Right cardiac atrium (tissue), 5 donors: ENCODE results near the gene LRFN4. TPM values are rescaled to one million over a fixed set of nuclear protein-coding genes. Genes with fewer than 3 reads are reported as not detected.

ENCODE experiments used
- ATAC-seq, 2 donors: fragments of 200-7000 bp; cut with Tn5 transposase; one replicate each; pipeline versions ENCODE4 v1.8.0 to v1.9.1; 2020; ENCODE audit warnings: moderate library complexity in 2 of 2, mild to moderate bottlenecking in 1 of 2
- DNase-seq, 3 donors: peaks; one replicate each; pipeline ENCODE4 v3.0.0-alpha.2; 2020
- H3K27ac ChIP-seq: one replicate; pipeline ENCODE4 v1.5.1; 2013; ENCODE audit warnings: mild to moderate bottlenecking, low read length, control low read depth, moderate library complexity
- H3K27me3 ChIP-seq: one replicate; pipeline ENCODE4 v1.6.1; 2013; ENCODE audit not compliant: control insufficient read depth, insufficient read depth
- H3K4me1 ChIP-seq: one replicate; pipeline ENCODE4 v1.6.1; 2013; ENCODE audit warnings: low read length; ENCODE audit not compliant: control insufficient read depth, insufficient read depth
- H3K4me3 ChIP-seq: one replicate; pipeline ENCODE4 v1.5.1; 2013; ENCODE audit warnings: low read length, control low read depth
- H3K9me3 ChIP-seq: one replicate; pipeline ENCODE4 v1.6.1; 2013; ENCODE audit warnings: low read length; ENCODE audit not compliant: control insufficient read depth
- WGBS: extraction: QIAGEN DNeasy Blood & Tissue Kit; methylation state at CpG from one replicate; pipeline ENCODE4 v1.1.7; 2013; 5-methylcytosine and 5-hydroxymethylcytosine counted together
- intact Hi-C, 4 donors: fragments of 100-400 bp; cut with DNase I; formaldehyde crosslinking; loops; one replicate each; pipeline versions ENCODE4 v1.11.0 to v1.14.0; 2022 to 2023
- polyA plus RNA-seq: library from polyadenylated mRNA; stranded (reverse); fragments of 200-250 nt; gene quantifications from one replicate; pipeline ENCODE4 v1.2.3, GENCODE V29; 2013
- total RNA-seq, 4 donors: library from RNA; stranded (reverse); fragmentation: NEBNext Ultra II Directional; extraction: Animal tissue kit (Norgen Biotek cat#: 25700); gene quantifications; one replicate each; pipeline ENCODE4 v1.2.1, GENCODE V29; 2021
- donor health status: healthy with polysubstance abuse.
- donor health status: DM: no; HTN: yes; CAD: no.
- donor health status: DM: no; HTN: no; CAD: no.
- donor health status: DM: no; HTN: yes; CAD: no; lungs with severe emphysema.
- donor health status: DM: yes; HTN: yes; CAD: no.

The LRFN4 gene
- total and polyA plus RNA-seq, 5 donors = 10.8 to 14.6 (median 11.8) TPM

GRCh38 chr11:66877588-66878385, 20.9 kb downstream of the LRFN4 start:
- Histone ChIP-seq H3K27ac (no peak overlapping the region), H3K9me3 (no peaks in the 10 kb centered on the region), H3K4me3 (no peak overlapping the region), H3K4me1 (no peaks in the 10 kb centered on the region), H3K27me3 (no peaks in the 10 kb centered on the region)
- intact Hi-C loops = no loop called here
- WGBS = 80% methylated on average over 9 of the region's 9 CpGs
- ATAC-seq (no peak), DNase-seq (peak in 2 of 3 donors; percentile 12 to 39)

GRCh38 chr11:66878474-66878873, 21.6 kb downstream of the LRFN4 start:
- no peaks in the 10 kb centered on the region for H3K4me1 ChIP-seq
- H3K27ac ChIP-seq = no peak overlapping the region
- no peak overlapping the region for H3K4me3 ChIP-seq
- peak in 1 of 2 donors; percentile 27 for ATAC-seq
- intact Hi-C loops = no loop called here
- peak in 2 of 3 donors; percentile 72 to 73 for DNase-seq
- no peaks in the 10 kb centered on the region for H3K9me3 ChIP-seq
- 52% methylated on average over 12 of the region's 12 CpGs for WGBS
- H3K27me3 ChIP-seq = no peaks in the 10 kb centered on the region

GRCh38 chr11:66879000-66879399, 22.1 kb downstream of the LRFN4 start:
- no peaks in the 10 kb centered on the region for H3K9me3 ChIP-seq
- intact Hi-C loops = no loop called here
- no peaks in the 10 kb centered on the region for H3K4me1 ChIP-seq
- DNase-seq (peak in 2 of 3 donors; percentile 20 to 46), ATAC-seq (no peak)
- WGBS = 92% methylated on average over 7 of the region's 7 CpGs
- no peak overlapping the region for H3K4me3 ChIP-seq
- no peaks in the 10 kb centered on the region for H3K27me3 ChIP-seq
- no peak overlapping the region for H3K27ac ChIP-seq

GRCh38 chr11:66879583-66879982, 22.7 kb downstream of the LRFN4 start:
- WGBS = 81% methylated on average over 9 of the region's 9 CpGs
- no peaks in the 10 kb centered on the region for H3K4me1 ChIP-seq
- H3K27ac ChIP-seq = no peak overlapping the region
- DNase-seq (peak in 2 of 3 donors; percentile 38), ATAC-seq (no peak)
- no peaks in the 10 kb centered on the region for H3K9me3 ChIP-seq
- H3K4me3 ChIP-seq = no peak overlapping the region
- intact Hi-C loops = no loop called here
- H3K27me3 ChIP-seq = no peaks in the 10 kb centered on the region

- H3K27me3 ChIP-seq = no peaks in the 10 kb centered on the region
- no peaks in the 10 kb centered on the region for H3K9me3 ChIP-seq
- H3K4me1 ChIP-seq = no peaks in the 10 kb centered on the region
- no peak for ATAC-seq
- no peak overlapping the region for H3K4me3 ChIP-seq
- peak in 1 of 3 donors; percentile 22 for DNase-seq
- intact Hi-C loops = no loop called here
- H3K27ac ChIP-seq = no peak overlapping the region
- 81% methylated on average over 8 of the region's 8 CpGs for WGBS
Observed at GRCh38 chr11:66879999-66880398, 23.1 kb downstream of the LRFN4 start.

GRCh38 chr11:66880496-66881450, 23.9 kb downstream of the LRFN4 start:
- 63% methylated on average over 14 of the region's 14 CpGs for WGBS
- ATAC-seq (no peak), DNase-seq (peak in 2 of 3 donors; percentile 59 to 68)
- Histone ChIP-seq H3K27me3 (no peaks in the 10 kb centered on the region), H3K4me1 (no peaks in the 10 kb centered on the region), H3K9me3 (no peaks in the 10 kb centered on the region), H3K27ac (no peak overlapping the region), H3K4me3 (no peak overlapping the region)
- intact Hi-C loops = no loop called here

GRCh38 chr11:66881451-66881835, 24.6 kb downstream of the LRFN4 start:
- no peaks in the 10 kb centered on the region for H3K4me1 ChIP-seq
- intact Hi-C loops = no loop called here
- H3K27ac ChIP-seq = no peak overlapping the region
- ATAC-seq = no peak
- peak in 2 of 3 donors; percentile 37 to 43 for DNase-seq
- no peaks in the 10 kb centered on the region for H3K27me3 ChIP-seq
- H3K9me3 ChIP-seq = no peaks in the 10 kb centered on the region
- H3K4me3 ChIP-seq = no peak overlapping the region
- WGBS = 95% methylated on average over 10 of the region's 10 CpGs

- H3K4me1 ChIP-seq = no peaks in the 10 kb centered on the region
- no peaks in the 10 kb centered on the region for H3K9me3 ChIP-seq
- no peak overlapping the region for H3K4me3 ChIP-seq
- no peaks in the 10 kb centered on the region for H3K27me3 ChIP-seq
- no peak for ATAC-seq
- 84% methylated on average over 9 of the region's 9 CpGs for WGBS
- DNase-seq = peak in 2 of 3 donors; percentile 20 to 37
- H3K27ac ChIP-seq = no peak overlapping the region
- intact Hi-C loops = no loop called here
Observed at GRCh38 chr11:66881927-66882452, 25.1 kb downstream of the LRFN4 start.

- ATAC-seq = no peak
- DNase-seq = peak in 1 of 3 donors; percentile 38
- Histone ChIP-seq H3K4me1 (no peaks in the 10 kb centered on the region), H3K9me3 (no peaks in the 10 kb centered on the region), H3K4me3 (no peak overlapping the region), H3K27ac (no peak overlapping the region), H3K27me3 (no peaks in the 10 kb centered on the region)
- WGBS = 59% methylated on average over 14 of the region's 14 CpGs
- intact Hi-C loops = no loop called here
Observed at GRCh38 chr11:66882561-66883015, 25.7 kb downstream of the LRFN4 start.

GRCh38 chr11:66883016-66883965, 26.4 kb downstream of the LRFN4 start:
- H3K27ac ChIP-seq = no peak overlapping the region
- H3K4me1 ChIP-seq = no peaks in the 10 kb centered on the region
- DNase-seq (peak; percentile 58 to 84 (median 76)), ATAC-seq (peak; percentile 50 to 69)
- 47% methylated on average over 29 of the region's 29 CpGs for WGBS
- no peaks in the 10 kb centered on the region for H3K27me3 ChIP-seq
- no peaks in the 10 kb centered on the region for H3K9me3 ChIP-seq
- intact Hi-C loops = no loop called here
- no peak overlapping the region for H3K4me3 ChIP-seq
